T-cell (primary cell): Measurements from ENCODE around the gene PDXK. TPM values are rescaled to one million over a fixed set of nuclear protein-coding genes. Genes with fewer than 3 reads are reported as not detected.
A peak's percentile ranks its signal among the peaks of the same experiment; 100 is the strongest.

Experiments
- ATAC-seq, 4 experiments: fragments of 200-7000 bp in 3 of 4; fragments of 150-1000 bp in 1 of 4; cut with Tn5 transposase; replicated peaks in 1 of 4; 1 replicate in 3 of 4; 2 replicates in 1 of 4; pipeline ENCODE4 v1.10.0; 2021; ENCODE audit warnings: moderate library complexity in 3 of 4, mild to moderate bottlenecking in 2 of 4, moderate number of reproducible peaks in 1 of 4
- CTCF ChIA-PET, 2 donors: fragments of 300-600 bp; sonication (Branson Sonifier 250); formaldehyde crosslinking; loops; one replicate each; lab custom pipeline; 2022; ENCODE audit warnings: antibody characterized with exemption in 2 of 2; lab: Charles Lee
- POLR2A ChIA-PET, 2 donors: fragments of 300-600 bp; sonication (Branson Sonifier 250); formaldehyde crosslinking; loops; one replicate each; lab custom pipeline; 2022; ENCODE audit warnings: antibody characterized with exemption in 2 of 2; lab: Charles Lee
- DNase-seq, 35 experiments: peaks; one replicate each; pipeline versions ENCODE4 v3.0.0 to v3.0.0-alpha.2; 2013 to 2023
- H3K27ac ChIP-seq: one replicate; pipeline ENCODE4 v1.5.1; 2013; ENCODE audit warnings: low read length
- H3K27me3 ChIP-seq, 2 experiments: replicated peaks in 1 of 2; 1 replicate in 1 of 2; 2 replicates in 1 of 2; pipeline versions ENCODE4 v1.6.1 to v1.7.0; 2013; ENCODE audit warnings: low read length in 1 of 2, mixed read lengths in 1 of 2; ENCODE audit not compliant: control insufficient read depth in 2 of 2, insufficient read depth in 2 of 2; ENCODE audit errors: extremely low read depth in 1 of 2
- H3K36me3 ChIP-seq, 2 donors: 1 replicate in 1 of 2; 2 replicates in 1 of 2; pipeline versions ENCODE4 v1.6.1 to v1.7.0; 2013; ENCODE audit warnings: low read length in 1 of 2; ENCODE audit not compliant: control insufficient read depth in 2 of 2, insufficient read depth in 1 of 2; ENCODE audit errors: extremely low read depth in 1 of 2
- H3K4me1 ChIP-seq, 2 experiments: 1 replicate in 1 of 2; 2 replicates in 1 of 2; pipeline versions ENCODE4 v1.6.1 to v1.7.0; 2013; ENCODE audit warnings: low read length in 2 of 2, mixed read lengths in 1 of 2; ENCODE audit not compliant: insufficient read depth in 2 of 2, control insufficient read depth in 1 of 2; ENCODE audit errors: extremely low read depth in 1 of 2
- H3K4me3 ChIP-seq, 2 donors: 1 replicate in 1 of 2; 2 replicates in 1 of 2; pipeline versions ENCODE4 v1.5.1 to v1.7.0; 2013; ENCODE audit warnings: mild to moderate bottlenecking in 2 of 2, low read length in 1 of 2, moderate library complexity in 1 of 2; ENCODE audit not compliant: control insufficient read depth in 1 of 2; ENCODE audit errors: extremely low read depth in 1 of 2
- H3K9me3 ChIP-seq: 2 replicates; pipeline ENCODE4 v1.7.0; 2013
- H3K27ac Mint-ChIP-seq, 2 donors: one replicate each; pipeline ENCODE4 v1.8.0; 2020 to 2021; ENCODE audit warnings: mild to moderate bottlenecking in 2 of 2, mixed read lengths in 2 of 2
- H3K27me3 Mint-ChIP-seq, 2 donors: one replicate each; pipeline ENCODE4 v1.8.0; 2021 to 2022; ENCODE audit warnings: mixed read lengths in 2 of 2
- H3K36me3 Mint-ChIP-seq: one replicate; pipeline ENCODE4 v1.8.0; 2021; ENCODE audit warnings: mixed read lengths
- H3K4me1 Mint-ChIP-seq, 3 donors: one replicate each; pipeline ENCODE4 v1.8.0; 2020 to 2022; ENCODE audit warnings: mixed read lengths in 3 of 3, mild to moderate bottlenecking in 1 of 3
- H3K4me3 Mint-ChIP-seq, 3 donors: one replicate each; pipeline ENCODE4 v1.8.0; 2020 to 2022; ENCODE audit warnings: mild to moderate bottlenecking in 3 of 3, mixed read lengths in 3 of 3, moderate library complexity in 3 of 3
- H3K9me3 Mint-ChIP-seq, 3 donors: one replicate each; pipeline ENCODE4 v1.8.0; 2020 to 2022; ENCODE audit warnings: mixed read lengths in 3 of 3
- WGBS: methylation state at CpG from one replicate; pipeline ENCODE4 v1.1.5; 2013; ENCODE audit warnings: missing lambda C conversion rate; ENCODE audit not compliant: insufficient coverage; 5-methylcytosine and 5-hydroxymethylcytosine counted together
- total RNA-seq, 35 experiments: library from RNA in 6 of 35; stranded (reverse) in 6 of 35; fragments of 120-200 nt in 1 of 35; gene quantifications; one replicate each; pipeline versions ENCODE4 v1.2.1 to v1.2.4 and lab custom pipeline; 2013 to 2026

Gene PDXK
- total RNA-seq, 5 donors from 2014 or later (not counting 1 experiment from before 2014, with no cell fraction given), result 70.8 to 100 (median 80.2) TPM

- 93% methylated on average over 10 of the region's 14 CpGs for WGBS
- ATAC-seq, result no peak
- no peaks in the 10 kb centered on the region for H3K9me3 ChIP-seq
- Mint-ChIP-seq H3K4me3 (no peak overlapping the region), H3K36me3 (peaks cover 34% of the 10 kb centered on the region), H3K27me3 (no peaks in the 10 kb centered on the region), H3K27ac (no peak overlapping the region), H3K4me1 (peaks cover 0 to 5% (median 0%) of the 10 kb centered on the region in 3 donors), H3K9me3 (no peaks in the 10 kb centered on the region)
- no peaks in the 10 kb centered on the region for H3K4me1 ChIP-seq
- H3K27me3 ChIP-seq, result no peaks in the 10 kb centered on the region
- H3K27ac ChIP-seq, result no peak overlapping the region
- no peak overlapping the region for H3K4me3 ChIP-seq
- POLR2A ChIA-PET, result no interaction called here
- no peak for DNase-seq
- peaks cover 37 to 66% of the 10 kb centered on the region in 2 donors for H3K36me3 ChIP-seq
- CTCF ChIA-PET, result no interaction called here
Observed at GRCh38 chr21:43802713-43803313, 83.9 kb downstream of the PDXK start.

- no peaks in the 10 kb centered on the region for H3K9me3 ChIP-seq
- H3K36me3 ChIP-seq, result peaks cover 32 to 57% of the 10 kb centered on the region in 2 donors
- Mint-ChIP-seq H3K27ac (no peak overlapping the region), H3K4me3 (no peak overlapping the region), H3K9me3 (no peaks in the 10 kb centered on the region), H3K4me1 (peaks cover 0 to 5% (median 0%) of the 10 kb centered on the region in 3 donors), H3K36me3 (peaks cover 29% of the 10 kb centered on the region), H3K27me3 (no peaks in the 10 kb centered on the region)
- H3K27me3 ChIP-seq, result no peaks in the 10 kb centered on the region
- ATAC-seq (no peak), DNase-seq (no peak)
- H3K4me3 ChIP-seq, result no peak overlapping the region
- no peaks in the 10 kb centered on the region for H3K4me1 ChIP-seq
- POLR2A ChIA-PET, result no interaction called here
- 94% methylated on average over 28 of the region's 33 CpGs for WGBS
- CTCF ChIA-PET, result no interaction called here
- H3K27ac ChIP-seq, result no peak overlapping the region
Observed at GRCh38 chr21:43803558-43804300, 84.8 kb downstream of the PDXK start.

GRCh38 chr21:43805275-43805800, 86.4 kb downstream of the PDXK start:
- Histone ChIP-seq H3K27ac (no peak overlapping the region), H3K4me1 (peaks cover 0 to under 1% of the 10 kb centered on the region in 2 experiments), H3K36me3 (peaks cover 21 to 42% of the 10 kb centered on the region in 2 donors), H3K4me3 (no peak overlapping the region), H3K27me3 (no peaks in the 10 kb centered on the region), H3K9me3 (no peaks in the 10 kb centered on the region)
- POLR2A ChIA-PET, result no interaction called here
- H3K27ac Mint-ChIP-seq, result peak overlapping the region in 1 of 2 donors; percentile 57
- 87% methylated on average over 7 of the region's 14 CpGs for WGBS
- no peak overlapping the region for H3K4me3 Mint-ChIP-seq
- CTCF ChIA-PET, result no interaction called here
- peaks cover 0 to 5% (median 0%) of the 10 kb centered on the region in 3 donors for H3K4me1 Mint-ChIP-seq
- DNase-seq (peak in 1 of 35 experiments; percentile 51), ATAC-seq (no peak)
- no peaks in the 10 kb centered on the region for H3K9me3 Mint-ChIP-seq
- H3K27me3 Mint-ChIP-seq, result no peaks in the 10 kb centered on the region
- H3K36me3 Mint-ChIP-seq, result peaks cover 22% of the 10 kb centered on the region

- Mint-ChIP-seq H3K9me3 (no peaks in the 10 kb centered on the region), H3K27ac (no peak overlapping the region), H3K36me3 (peaks cover 17% of the 10 kb centered on the region), H3K4me3 (no peak overlapping the region), H3K4me1 (peaks cover 5 to 10% (median 7%) of the 10 kb centered on the region in 3 donors), H3K27me3 (no peaks in the 10 kb centered on the region)
- Histone ChIP-seq H3K4me3 (no peak overlapping the region), H3K27ac (no peak overlapping the region), H3K4me1 (peaks cover 0 to 8% of the 10 kb centered on the region in 2 experiments), H3K36me3 (peaks cover 18 to 36% of the 10 kb centered on the region in 2 donors), H3K27me3 (peaks cover 0 to 5% of the 10 kb centered on the region in 2 experiments), H3K9me3 (no peaks in the 10 kb centered on the region)
- 96% methylated on average over 18 of the region's 21 CpGs for WGBS
- DNase-seq (no peak), ATAC-seq (no peak)
- POLR2A ChIA-PET, result no interaction called here
- CTCF ChIA-PET, result no interaction called here
Observed at GRCh38 chr21:43806017-43806710, 87.2 kb downstream of the PDXK start.

- no peak overlapping the region for H3K27ac Mint-ChIP-seq
- ChIA-PET POLR2A (no interaction called here), CTCF (interaction anchor here in 1 of 2 donors (0.7 kb wide), 1 partner anchor 25 kb away, joined by 3 read pairs; no protein-coding TSS in a partner anchor)
- 79% methylated on average over 17 of the region's 18 CpGs for WGBS
- Histone ChIP-seq H3K4me3 (no peak overlapping the region), H3K27ac (no peak overlapping the region), H3K9me3 (no peaks in the 10 kb centered on the region), H3K4me1 (peaks cover 0 to 10% of the 10 kb centered on the region in 2 experiments), H3K27me3 (peaks cover 0 to 8% of the 10 kb centered on the region in 2 experiments), H3K36me3 (peaks cover 5 to 14% of the 10 kb centered on the region in 2 donors)
- ATAC-seq (no peak), DNase-seq (no peak)
- H3K4me1 Mint-ChIP-seq, result peaks cover 7 to 12% (median 12%) of the 10 kb centered on the region in 3 donors
- H3K27me3 Mint-ChIP-seq, result no peaks in the 10 kb centered on the region
- H3K36me3 Mint-ChIP-seq, result peaks cover 2% of the 10 kb centered on the region
- H3K4me3 Mint-ChIP-seq, result no peak overlapping the region
- no peaks in the 10 kb centered on the region for H3K9me3 Mint-ChIP-seq
Observed at GRCh38 chr21:43808367-43808766, 89.4 kb downstream of the PDXK start.

GRCh38 chr21:43808832-43809251, 89.9 kb downstream of the PDXK start:
- 81% methylated on average over 22 of the region's 22 CpGs for WGBS
- peaks cover 7 to 12% (median 12%) of the 10 kb centered on the region in 3 donors for H3K4me1 Mint-ChIP-seq
- Histone ChIP-seq H3K4me3 (no peak overlapping the region), H3K27me3 (peaks cover 0 to 8% of the 10 kb centered on the region in 2 experiments), H3K27ac (no peak overlapping the region), H3K9me3 (no peaks in the 10 kb centered on the region), H3K4me1 (peaks cover 0 to 10% of the 10 kb centered on the region in 2 experiments), H3K36me3 (peaks cover 3 to 9% of the 10 kb centered on the region in 2 donors)
- no peaks in the 10 kb centered on the region for H3K27me3 Mint-ChIP-seq
- ChIA-PET CTCF (interaction anchor here in 1 of 2 donors (0.7 kb wide), 1 partner anchor 24 kb away, joined by 3 read pairs; no protein-coding TSS in a partner anchor), POLR2A (interaction anchor here in 1 of 2 donors (0.5 kb wide), 1 partner anchor 85 kb away, joined by 5 read pairs; no protein-coding TSS in a partner anchor)
- H3K36me3 Mint-ChIP-seq, result peaks cover 2% of the 10 kb centered on the region
- no peaks in the 10 kb centered on the region for H3K9me3 Mint-ChIP-seq
- no peak overlapping the region for H3K27ac Mint-ChIP-seq
- no peak overlapping the region for H3K4me3 Mint-ChIP-seq
- no peak for ATAC-seq
- DNase-seq, result no peak
